HG03095 (cell line): ENCODE measurements around the gene LTA.
"Not testable (repeated sequence)": the region's sequence is repeated elsewhere in the genome, so short reads cannot be mapped to it uniquely, and the experiment has no call there.

Experiments
- ATAC-seq: cut with Tn5 transposase; IDR thresholded peaks from one replicate; pipeline ENCODE4 v1.9.1; 2021; ENCODE audit warnings: moderate library complexity; ENCODE audit not compliant: unreplicated experiment

The LTA gene

GRCh38 chr6:31541658-31542521, 30.2 kb upstream of the LTA start, which contains the start of gene DDX39B:
Gene DDX39B, minus strand, starts transcription at chr6:31542003. Its CDS starts 1,471 bp downstream, at chr6:31540532.
- ATAC-seq = peak; percentile 46

DNA sequence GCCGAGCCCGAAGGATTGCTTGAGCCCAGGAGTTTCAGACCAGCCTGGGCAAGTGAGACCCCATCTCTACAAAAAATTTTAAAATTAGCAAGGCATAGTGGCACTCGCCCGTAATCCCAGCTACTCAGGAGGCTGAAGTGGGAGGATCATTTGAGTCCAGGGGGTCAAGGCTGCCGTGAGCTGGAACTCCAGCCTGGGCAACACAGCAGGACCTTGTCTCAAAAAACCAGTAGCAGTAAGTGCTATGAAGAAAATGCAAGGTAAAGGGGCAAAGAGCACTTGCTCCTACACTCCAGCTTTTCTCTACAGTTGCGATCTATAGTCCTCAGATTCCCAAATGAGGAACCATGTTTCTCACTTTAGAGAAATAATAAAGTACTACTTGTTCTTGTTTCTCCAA, 28.4 kb upstream of the LTA start:
- ATAC-seq = no peak

DNA sequence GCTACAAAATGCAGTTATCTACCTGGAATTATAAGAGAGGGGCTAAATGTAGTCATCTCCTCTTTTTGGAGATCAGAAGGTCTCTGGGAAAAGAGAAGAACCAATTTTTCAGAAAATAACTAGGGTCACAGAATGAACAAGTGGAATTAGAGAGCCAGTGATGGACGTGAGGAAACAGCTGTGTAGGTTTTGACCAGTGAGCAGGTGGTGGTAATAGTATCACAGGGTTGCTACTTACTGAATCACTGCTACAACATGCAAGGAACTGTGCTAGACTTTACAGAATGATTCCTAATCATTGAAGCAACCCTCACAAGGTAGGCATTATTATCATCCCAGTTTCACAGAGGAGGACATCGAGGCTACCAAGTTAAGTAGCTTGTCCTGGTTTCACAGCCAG, 27.4 kb upstream of the LTA start:
- no peak for ATAC-seq

DNA sequence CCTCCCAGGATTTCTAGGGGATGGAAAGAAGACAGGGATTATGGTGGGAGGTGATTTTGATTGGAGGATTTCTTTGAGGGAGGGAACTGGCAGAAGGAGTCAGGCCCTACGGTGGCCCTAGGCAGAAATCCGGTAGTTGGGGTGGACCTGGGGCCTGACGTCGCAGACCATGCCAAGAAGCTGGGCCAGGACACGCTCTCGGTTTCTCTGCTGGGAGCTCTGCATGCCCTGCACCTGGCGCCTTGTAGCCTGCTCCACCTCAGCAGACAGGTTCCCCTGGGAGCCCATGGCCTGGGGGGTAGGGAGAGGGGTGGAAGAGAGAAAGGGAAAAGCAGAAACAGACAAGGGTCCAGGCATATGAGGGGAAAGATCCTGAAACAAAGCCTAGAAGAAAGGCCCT, 26.8 kb upstream of the LTA start:
- no peak for ATAC-seq

- ATAC-seq = peak; percentile 41
Observed at GRCh38 chr6:31546339-31546957, 25.6 kb upstream of the LTA start, which contains the start of gene ATP6V1G2. Gene ATP6V1G2, minus strand, starts transcription at chr6:31546608. Its CDS starts 49 bp downstream, at chr6:31546559.

DNA sequence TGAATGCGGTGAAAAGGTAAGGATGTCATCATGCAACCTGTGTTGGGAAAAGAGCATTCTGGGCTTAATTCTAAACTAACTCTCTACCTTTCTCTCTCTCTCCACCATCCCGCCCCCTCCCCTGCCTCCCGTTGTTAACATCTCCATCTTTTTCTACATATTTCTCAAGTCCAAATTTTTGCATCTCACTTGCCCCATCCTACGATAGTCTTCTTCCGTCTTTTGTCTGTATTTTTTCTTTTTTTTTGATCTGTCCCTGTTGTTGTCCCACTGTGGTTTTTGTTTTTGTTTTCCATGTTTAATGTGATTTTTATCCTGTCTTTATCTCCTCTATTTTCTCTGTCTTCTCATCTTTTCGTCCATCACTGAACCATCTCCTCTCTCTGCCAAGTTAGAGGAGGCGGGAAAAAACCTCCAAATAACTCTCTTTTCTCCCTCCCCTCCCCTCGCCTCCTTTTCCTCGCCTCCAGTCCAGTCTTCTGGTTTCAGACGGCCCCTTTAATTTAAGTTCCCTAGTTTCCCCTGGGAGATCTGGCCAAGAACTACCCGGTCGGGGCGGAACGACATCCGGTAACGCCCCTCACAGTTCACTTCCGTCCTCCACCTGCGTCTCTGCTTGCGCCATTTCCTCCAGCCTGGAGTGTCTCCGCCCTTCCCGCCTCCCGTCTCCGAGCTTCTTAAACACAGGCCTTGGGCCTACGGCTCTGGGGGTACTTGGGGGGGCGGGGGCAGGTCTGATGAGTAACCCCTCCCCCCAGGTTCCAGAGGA, 24.9 kb upstream of the LTA start, which contains the start of gene NFKBIL1:
NFKBIL1 (plus strand) TSS at position 651 of the 769 bp plus-strand sequence; CDS start at position 738, 87 bp downstream.
- ATAC-seq = peak; percentile 52

- no peak for ATAC-seq
Observed at GRCh38 chr6:31547727-31548543, 24.2 kb upstream of the LTA start.

- ATAC-seq = no peak
Observed at GRCh38 chr6:31548544-31548873, 23.6 kb upstream of the LTA start.

GRCh38 chr6:31551371-31551770, 20.7 kb upstream of the LTA start:
- not testable (repeated sequence) for ATAC-seq

DNA sequence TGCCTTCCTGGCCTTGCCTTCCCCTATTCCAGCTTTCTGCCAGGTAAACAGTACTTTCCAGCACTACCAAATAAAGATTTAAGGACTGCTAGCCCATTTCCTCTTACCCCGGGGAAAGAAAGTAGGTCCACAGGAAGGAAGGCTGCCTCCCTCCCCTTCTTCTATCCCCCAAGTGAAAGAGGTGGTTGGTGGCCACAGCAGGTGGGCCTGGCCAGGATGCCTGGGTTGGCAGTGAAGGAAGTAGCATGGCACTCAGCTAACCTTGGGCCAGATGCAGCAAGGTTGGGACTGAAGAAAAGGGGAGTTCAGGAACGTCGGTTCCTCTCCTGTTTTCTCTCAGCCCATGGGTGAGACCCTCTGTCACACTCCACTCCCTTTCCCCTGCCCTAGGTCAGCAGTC, 15.8 kb upstream of the LTA start:
- no peak for ATAC-seq

- no peak for ATAC-seq
Observed at GRCh38 chr6:31557443-31558317, 14.4 kb upstream of the LTA start.

DNA sequence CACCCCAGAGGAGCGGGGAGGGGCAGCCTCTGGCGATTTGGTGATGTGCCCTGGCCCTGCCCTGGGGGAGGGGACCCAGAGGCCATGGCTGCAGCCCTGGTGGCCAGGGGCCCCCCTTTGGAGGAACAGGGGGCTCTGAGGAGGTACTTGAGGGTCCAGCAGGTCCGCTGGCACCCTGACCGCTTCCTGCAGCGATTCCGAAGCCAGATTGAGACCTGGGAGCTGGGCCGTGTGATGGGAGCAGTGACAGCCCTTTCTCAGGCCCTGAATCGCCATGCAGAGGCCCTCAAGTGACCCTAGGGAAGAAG, 13.8 kb upstream of the LTA start:
- ATAC-seq = no peak

DNA sequence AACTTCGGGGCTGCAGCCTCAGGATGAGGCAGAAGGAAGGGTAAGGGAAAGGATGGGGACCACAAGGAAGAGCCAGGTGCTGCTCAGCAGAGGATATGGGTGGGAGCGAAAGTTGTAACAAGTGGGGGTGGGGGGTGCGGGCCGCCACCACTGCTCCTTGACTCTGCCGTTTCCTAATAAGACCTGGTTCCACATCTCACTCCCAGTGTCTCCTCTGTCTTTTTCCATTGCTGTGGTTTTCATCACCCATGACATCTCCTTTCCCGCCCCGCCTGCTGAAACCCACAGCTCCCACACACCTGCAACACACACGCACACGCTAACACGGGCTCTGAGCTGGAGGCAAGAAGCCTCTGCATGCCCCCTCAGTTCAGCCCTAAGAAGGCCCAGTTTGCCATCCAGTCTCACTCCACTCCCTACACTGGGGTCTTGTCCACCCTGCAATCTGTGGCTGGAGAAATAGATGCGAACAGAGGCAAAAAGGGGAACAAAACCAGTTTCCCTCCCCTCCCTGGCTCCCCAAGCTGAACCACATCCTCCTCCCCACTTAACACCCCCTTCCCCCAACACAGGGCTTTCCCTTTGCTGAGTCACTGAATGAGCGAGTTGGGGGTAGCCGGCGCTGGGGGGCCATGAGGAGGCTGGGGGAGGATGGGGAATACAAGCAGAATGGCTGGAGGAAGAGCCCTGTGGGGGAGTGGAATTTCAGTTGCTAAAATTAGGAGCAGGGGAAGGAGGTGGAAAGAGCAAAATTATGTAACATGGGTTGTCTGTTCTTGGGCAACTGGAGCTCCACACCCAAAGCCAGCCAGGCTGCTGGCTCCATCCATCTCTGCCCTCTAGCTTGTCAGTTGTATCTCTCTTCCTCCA, 13.2 kb upstream of the LTA start:
- ATAC-seq = no peak

GRCh38 chr6:31559606-31559957, 12.5 kb upstream of the LTA start:
- ATAC-seq = no peak

- peak; percentile 49 for ATAC-seq
Observed at GRCh38 chr6:31559958-31560696, 12.0 kb upstream of the LTA start.

DNA sequence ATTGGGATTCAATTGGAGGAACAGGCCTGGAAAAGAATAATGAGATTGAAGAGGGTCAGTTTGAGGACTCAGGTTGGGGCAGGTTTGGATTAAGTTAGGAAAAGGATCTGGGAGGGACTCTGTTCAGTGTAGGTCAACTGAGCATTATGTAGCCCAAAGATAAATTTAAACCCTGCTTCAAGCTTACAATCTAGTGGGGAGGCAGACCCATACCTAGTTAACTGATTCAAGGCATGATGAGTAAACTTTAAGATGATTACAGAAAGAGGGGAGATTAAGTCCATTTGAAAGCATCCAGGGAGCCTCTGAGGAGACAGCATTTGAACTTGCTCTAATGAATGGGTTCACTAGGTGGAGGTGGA, 11.4 kb upstream of the LTA start:
- ATAC-seq = no peak

- no peak for ATAC-seq
Observed at GRCh38 chr6:31567531-31568370, 4.3 kb upstream of the LTA start.
